Purkinje cell (primary cell): ENCODE data around the gene PALS1. TPM values are rescaled to one million over a fixed set of nuclear protein-coding genes. Genes with fewer than 3 reads are reported as not detected.

Experiments
- polyA plus RNA-seq: library from polyadenylated mRNA; unstranded; fragments of >200 nt; fragmentation: Nextera tagmentation; gene quantifications from 2 replicates; pipeline ENCODE4 v1.2.1, GENCODE V29; 2014

The PALS1 gene
- polyA plus RNA-seq: 12.0 and 12.4 TPM in 2 replicates

DNA sequence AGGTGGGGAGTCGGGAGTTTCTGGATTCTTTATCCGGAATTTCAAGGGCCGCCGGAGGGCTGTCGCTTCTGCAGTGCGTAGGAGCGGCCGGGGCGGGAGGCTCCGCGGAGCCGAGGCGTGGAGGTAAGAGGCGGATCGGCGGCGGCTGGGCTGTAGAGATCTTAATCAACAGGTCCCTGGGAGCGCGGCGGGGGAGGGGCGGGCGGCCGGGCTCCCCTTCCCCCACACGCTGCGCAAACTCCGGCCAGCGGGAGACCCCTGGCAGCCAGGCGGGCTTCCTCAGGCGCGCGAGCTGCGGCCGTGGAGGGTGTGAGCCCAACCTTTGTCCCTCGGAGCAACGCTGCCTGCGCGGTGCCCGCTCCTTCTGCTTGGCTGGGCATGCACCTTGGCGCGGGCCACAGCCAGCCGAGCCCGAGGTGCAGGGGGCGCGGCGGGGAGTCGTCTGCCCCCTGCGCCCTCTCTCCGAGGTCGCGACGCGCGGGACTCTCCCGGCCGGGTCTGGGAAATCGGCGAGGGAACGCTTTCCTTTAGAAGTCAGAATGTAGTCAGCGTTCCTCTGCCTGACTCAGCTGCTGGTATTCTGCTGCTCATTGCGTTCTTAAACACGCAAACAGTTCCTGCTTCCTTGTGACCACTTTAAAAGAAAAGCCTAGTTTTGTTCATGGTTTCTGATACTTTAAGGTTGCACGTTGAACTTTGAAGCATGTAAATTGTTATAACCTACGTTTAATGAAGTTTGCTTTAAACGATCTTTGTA, at the start of gene PALS1:
TSS of gene PALS1 (plus strand) at position 25 of the 757 bp plus-strand sequence. CDS start 37,736 bp downstream, outside the sequence.

Other genes starting within 250 kb of the PALS1 start
- 0.38 TPM in 1 of 2 replicates, not detected in the other for gene GARIN2, start 52.0 kb upstream of the PALS1 start, polyA plus RNA-seq
- 475 and 827 TPM in 2 replicates for gene ATP6V1D, start 118.4 kb downstream of the PALS1 start, polyA plus RNA-seq
- gene EIF2S1, start 118.9 kb downstream of the PALS1 start, polyA plus RNA-seq: 203 and 226 TPM in 2 replicates
- not detected in 2 replicates for gene PLEK2, start 170.7 kb downstream of the PALS1 start, polyA plus RNA-seq
- gene TMEM229B, start 247.3 kb downstream of the PALS1 start, polyA plus RNA-seq: 1.2 and 2.0 TPM in 2 replicates